ENCODE data around the gene UPB1.
A peak's percentile ranks its signal among the peaks of the same experiment; 100 is the strongest.

GRCh38 chr22:24550028-24550901, 55.1 kb downstream of the UPB1 start:
- TF ChIP-seq CTCF (IDR thresholded peaks at IDR 0.05; ENCODE audit: low read depth, low read length, missing input control) (no peak), TAF1 (conservative IDR thresholded peaks at IDR 0.05) (peak; percentile 81), REST (IDR thresholded peaks at IDR 0.05) (peak; percentile 81), RAD21 (IDR thresholded peaks at IDR 0.05) (peak; percentile 50), MAX (IDR thresholded peaks at IDR 0.05) (peak; percentile 90), RXRA (IDR thresholded peaks at IDR 0.05) (peak; percentile 91 to 94), EGR1 (IDR thresholded peaks at IDR 0.05; ENCODE audit: low read depth in 2 of 2) (peak in 1 of 2 donors; percentile 80)

Data from liver (tissue), 3 donors.